Fibroblast of lung (primary cell): Measurements from ENCODE around the gene FSIP2. TPM values are rescaled to one million over a fixed set of nuclear protein-coding genes. Genes with fewer than 3 reads are reported as not detected.
"Not testable (repeated sequence)": the region's sequence is repeated elsewhere in the genome, so short reads cannot be mapped to it uniquely, and the experiment has no call there.

Experiments used
- DNase-seq, 2 donors: peaks; one replicate each; pipeline versions ENCODE4 v3.0.0 to v3.0.0-alpha.2; 2010; ENCODE audit warnings: low read depth in 2 of 2
- H2AFZ ChIP-seq: 2 replicates; pipeline ENCODE4 v1.5.1; 2012; ENCODE audit warnings: low read length, control low read depth, inconsistent platforms
- H3K27ac ChIP-seq: 2 replicates; pipeline ENCODE4 v1.5.1; 2011; ENCODE audit warnings: low read length, control low read depth; ENCODE audit not compliant: insufficient read depth
- H3K27me3 ChIP-seq: 2 replicates; pipeline ENCODE4 v1.5.1; 2011; ENCODE audit warnings: mild to moderate bottlenecking, low read length; ENCODE audit not compliant: control insufficient read depth, insufficient read depth
- H3K36me3 ChIP-seq: 2 replicates; pipeline ENCODE4 v1.5.1; 2011; ENCODE audit warnings: low read length; ENCODE audit not compliant: control insufficient read depth, insufficient read depth
- H3K4me1 ChIP-seq: 2 replicates; pipeline ENCODE4 v1.5.1; 2011; ENCODE audit warnings: low read length; ENCODE audit not compliant: control insufficient read depth, insufficient read depth; ENCODE audit errors: extremely low read depth
- H3K4me2 ChIP-seq: 2 replicates; pipeline ENCODE4 v1.5.1; 2011; ENCODE audit warnings: low read length, control low read depth; ENCODE audit not compliant: insufficient read depth; ENCODE audit errors: extremely low read depth
- H3K4me3 ChIP-seq, 4 experiments: fragments of 200-600 bp in 1 of 4; sonication (generic) in 1 of 4; replicated peaks in 1 of 4; 2 replicates each; pipeline ENCODE4 v1.5.1; 2011 to 2016; ENCODE audit warnings: low read length in 4 of 4, low read depth in 3 of 4, mild to moderate bottlenecking in 3 of 4, control low read depth in 2 of 4, inconsistent platforms in 1 of 4, mixed read lengths in 1 of 4; ENCODE audit not compliant: insufficient read depth in 1 of 4; ENCODE audit errors: control extremely low read depth in 1 of 4
- H3K79me2 ChIP-seq: 2 replicates; pipeline ENCODE4 v1.5.1; 2012; ENCODE audit warnings: mild to moderate bottlenecking, low read length, inconsistent platforms; ENCODE audit not compliant: control insufficient read depth, insufficient read depth
- H3K9ac ChIP-seq: 2 replicates; pipeline ENCODE4 v1.5.1; 2011; ENCODE audit warnings: mild to moderate bottlenecking, low read length, control low read depth; ENCODE audit not compliant: insufficient read depth
- H3K9me3 ChIP-seq: 2 replicates; pipeline ENCODE4 v1.5.1; 2012; ENCODE audit warnings: low read depth, low read length; ENCODE audit not compliant: control insufficient read depth, insufficient read depth
- H4K20me1 ChIP-seq: 2 replicates; pipeline ENCODE4 v1.5.1; 2011; ENCODE audit warnings: low read length; ENCODE audit not compliant: control insufficient read depth, insufficient read depth; ENCODE audit errors: extremely low read depth
- CTCF ChIP-seq, 2 donors: IDR thresholded peaks in 1 of 2; conservative IDR thresholded peaks in 1 of 2; 1 replicate in 1 of 2; 2 replicates in 1 of 2; pipeline ENCODE4 v1.5.1; 2011 to 2012; ENCODE audit warnings: low read length in 2 of 2, control low read depth in 1 of 2, inconsistent platforms in 1 of 2, low read depth in 1 of 2, mild to moderate bottlenecking in 1 of 2
- EZH2 ChIP-seq: IDR thresholded peaks from 2 replicates; pipeline ENCODE4 v1.5.1; 2012; ENCODE audit warnings: low read length, control low read depth, mild to moderate bottlenecking; ENCODE audit errors: missing control alignments
- polyA plus RNA-seq, 2 donors: library from polyadenylated mRNA; depleted of rRNA in 1 of 2; stranded (reverse) in 1 of 2; unstranded in 1 of 2; fragments of >200 nt; gene quantifications; 2 replicates each; pipeline ENCODE4 v1.2.1, GENCODE V29; 2011 to 2012; ENCODE audit warnings: missing spikeins in 1 of 2
- total RNA-seq: library from RNA; depleted of rRNA; stranded (reverse); fragments of >200 nt; gene quantifications from 2 replicates; pipeline ENCODE4 v1.2.1, GENCODE V29; 2014

The FSIP2 gene
- total and polyA plus RNA-seq, 2 donors (not counting 1 experiment from before 2014, with no cell fraction given): under 0.01 to 1.7 TPM

- no peaks in the 10 kb centered on the region for H3K79me2 ChIP-seq
- H3K9ac ChIP-seq: no peak overlapping the region
- H3K4me2 ChIP-seq: no peak overlapping the region
- DNase-seq: no peak
- no peak overlapping the region for H3K4me3 ChIP-seq
- TF ChIP-seq CTCF (conservative IDR thresholded peaks at IDR 0.05 in 1 of 2, IDR thresholded peaks at IDR 0.05 in 1 of 2; ENCODE audit: low read depth in 1 of 2, low read length in 2 of 2) (no peak), EZH2 (no peak)
- no peak overlapping the region for H2AFZ ChIP-seq
- H4K20me1 ChIP-seq: no peaks in the 10 kb centered on the region
- no peaks in the 10 kb centered on the region for H3K9me3 ChIP-seq
- H3K4me1 ChIP-seq: no peaks in the 10 kb centered on the region
- H3K36me3 ChIP-seq: no peaks in the 10 kb centered on the region
- no peaks in the 10 kb centered on the region for H3K27me3 ChIP-seq
- H3K27ac ChIP-seq: no peak overlapping the region
These were observed 121.7 kb downstream of the FSIP2 start for GRCh38 chr2:185860321-185860720.

GRCh38 chr2:185862657-185863398, 124.2 kb downstream of the FSIP2 start:
- no peaks in the 10 kb centered on the region for H3K79me2 ChIP-seq
- no peaks in the 10 kb centered on the region for H4K20me1 ChIP-seq
- TF ChIP-seq EZH2 (no peak), CTCF (conservative IDR thresholded peaks at IDR 0.05 in 1 of 2, IDR thresholded peaks at IDR 0.05 in 1 of 2; ENCODE audit: low read depth in 1 of 2, low read length in 2 of 2) (no peak)
- H3K36me3 ChIP-seq: no peaks in the 10 kb centered on the region
- H3K27ac ChIP-seq: no peak overlapping the region
- H3K9ac ChIP-seq: no peak overlapping the region
- no peaks in the 10 kb centered on the region for H3K27me3 ChIP-seq
- no peak overlapping the region for H3K4me3 ChIP-seq
- H3K4me1 ChIP-seq: no peaks in the 10 kb centered on the region
- H2AFZ ChIP-seq: no peak overlapping the region
- H3K4me2 ChIP-seq: no peak overlapping the region
- no peaks in the 10 kb centered on the region for H3K9me3 ChIP-seq
- no peak for DNase-seq

- not testable (repeated sequence) for H3K36me3 ChIP-seq
These were observed 126.1 kb downstream of the FSIP2 start for GRCh38 chr2:185864468-185865260.

More at GRCh38 chr2:185864468-185865260, 126.1 kb downstream of the FSIP2 start:
- not testable (repeated sequence) for H4K20me1 ChIP-seq, H3K27ac ChIP-seq, H3K4me3 ChIP-seq, H3K27me3 ChIP-seq, H3K4me2 ChIP-seq, H3K4me1 ChIP-seq, H3K9me3 ChIP-seq, H3K9ac ChIP-seq, H2AFZ ChIP-seq, DNase-seq, H3K79me2 ChIP-seq
